ENCODE results near the gene TMEM138. TPM values are rescaled to one million over a fixed set of nuclear protein-coding genes. Genes with fewer than 3 reads are reported as not detected.

TMEM138 gene
- total and polyA plus RNA-seq, 2 of the 4 experiments (the other 2 are of a cell fraction): 16.8 to 53.2 TPM

GRCh38 chr11:61364012-61364675 lies 2.0 kb downstream of the TMEM138 start:
- Histone ChIP-seq H4K20me1 (ENCODE audit: insufficient read depth, low read length) (no peaks in the 10 kb centered on the region), H2BK20ac (ENCODE audit: low read depth, low read length) (no peak overlapping the region), H3K14ac (replicated peaks; ENCODE audit: low read depth, low read length) (no peak overlapping the region), H3K9me1 (ENCODE audit: insufficient read depth, low read length) (0 out of 2 replicates have a peak, but pooled peaks cover 3% of the 10 kb centered on the region), H3K4me1 (ENCODE audit: control insufficient read depth, insufficient read depth, low read length) (peaks cover 11% of the 10 kb centered on the region), H3K27me3 (ENCODE audit: control insufficient read depth, insufficient read depth, low read length) (no peaks in the 10 kb centered on the region), H2BK120ac (ENCODE audit: low read depth, low read length) (no peak overlapping the region), H3K9me3 (ENCODE audit: control insufficient read depth, insufficient read depth, low read length) (no peaks in the 10 kb centered on the region), H3K23ac (ENCODE audit: low read depth, low read length) (no peak overlapping the region), H3K56ac (ENCODE audit: extremely low read depth, insufficient read depth, low read length) (no peak overlapping the region), H4K5ac (ENCODE audit: low read depth, low read length) (no peak overlapping the region), H2BK5ac (ENCODE audit: low read depth, low read length, poor library complexity, severe bottlenecking) (no peak overlapping the region), H3K4ac (ENCODE audit: low read depth, low read length) (no peak overlapping the region), H2BK15ac (ENCODE audit: low read depth, low read length) (no peak overlapping the region), H2AFZ (replicated peaks; ENCODE audit: low read length, poor library complexity) (no peak overlapping the region), H4K91ac (ENCODE audit: insufficient read depth, low read depth, low read length) (no peak overlapping the region), H2AK9ac (replicated peaks; ENCODE audit: low read depth, low read length, poor library complexity) (no peak overlapping the region), H3K18ac (ENCODE audit: low read depth, low read length) (no peak overlapping the region), H3K79me1 (ENCODE audit: low read depth in 1 of 2, low read length in 2 of 2) (peaks cover 36 to 60% of the 10 kb centered on the region in 2 experiments; a peak in 3 of 4 replicates), H3K27ac (ENCODE audit: insufficient read depth, low read length) (no peak overlapping the region), H3K4me3 (ENCODE audit: insufficient read depth, low read depth, low read length) (no peak overlapping the region), H3K9ac (ENCODE audit: low read depth, low read length) (no peak overlapping the region), H4K8ac (ENCODE audit: low read depth in 2 of 2, low read length in 2 of 2) (no peak overlapping the region), H3K4me2 (ENCODE audit: low read depth, low read length) (no peak overlapping the region), H3K36me3 (ENCODE audit: control insufficient read depth, insufficient read depth, low read length) (peaks cover 30% of the 10 kb centered on the region), H2AK5ac (ENCODE audit: low read depth, low read length) (no peak overlapping the region)
- POLR2A ChIA-PET (ENCODE audit: unreplicated experiment): no interaction called here
- 90% methylated on average over 3 of the region's 5 CpGs; no CpG with 5 or more reads in 1 of the 2 experiments for WGBS, 2 experiments (ENCODE audit: extremely low coverage in 2 of 2, insufficient read length in 1 of 2)
- TF ChIP-seq BHLHE40 (IDR thresholded peaks at IDR 0.05; ENCODE audit: low read depth, low read length) (no peak), NFE2L2 (IDR thresholded peaks at IDR 0.05; ENCODE audit: low read depth, low read length) (no peak), CHD1 (IDR thresholded peaks at IDR 0.05; ENCODE audit: low read depth, low read length) (no peak), MAZ (IDR thresholded peaks at IDR 0.05; ENCODE audit: borderline replicate concordance, low read depth, low read length) (no peak)
- DNase-seq (no peak), ATAC-seq (ENCODE audit: low read depth) (no peak)
- dilution Hi-C loops (cut with HindIII; ENCODE audit: low sequenced_read_pairs, unreplicated experiment): no loop called here
- intact Hi-C loops (cut with micrococcal nuclease): no loop called here
- BruUV-seq (replicated peaks): no TSS peak
- CTCF ChIA-PET: interaction anchor here (0.8 kb wide), 1 partner anchor 69 kb away, joined by 4 read pairs; the partner anchor contains the start of gene VWCE
- in situ Hi-C loops (cut with MboI; ENCODE audit: low sequenced_read_pairs): no loop called here

All from IMR-90 (cell line).